ENCODE measurements around the gene PGS1. TPM values are rescaled to one million over a fixed set of nuclear protein-coding genes. Genes with fewer than 3 reads are reported as not detected.

The PGS1 gene
- total RNA-seq, 1 donor from 2014 or later = 52.0 TPM

GRCh38 chr17:78421084-78421533, 42.7 kb downstream of the PGS1 start:
- no peaks in the 10 kb centered on the region for H3K9me3 Mint-ChIP-seq
- no peaks in the 10 kb centered on the region for H3K27me3 Mint-ChIP-seq (ENCODE audit: low read depth)
- no peak overlapping the region for H3K4me3 Mint-ChIP-seq
- H3K27ac Mint-ChIP-seq (ENCODE audit: unreplicated experiment) = no peak overlapping the region
- TF ChIP-seq CTCF (conservative IDR thresholded peaks at IDR 0.05) = no peak
- peaks cover 5% of the 10 kb centered on the region for H3K36me3 Mint-ChIP-seq (ENCODE audit: low read depth)
- H3K4me1 Mint-ChIP-seq = no peaks in the 10 kb centered on the region
- DNase-seq (ENCODE audit: low read depth, low spot score) = no peak

- Mint-ChIP-seq H3K27ac (ENCODE audit: unreplicated experiment) (no peak overlapping the region), H3K4me3 (no peak overlapping the region), H3K9me3 (no peaks in the 10 kb centered on the region), H3K4me1 (no peaks in the 10 kb centered on the region), H3K36me3 (ENCODE audit: low read depth) (peaks cover 5% of the 10 kb centered on the region), H3K27me3 (ENCODE audit: low read depth) (no peaks in the 10 kb centered on the region)
- TF ChIP-seq CTCF (conservative IDR thresholded peaks at IDR 0.05) = peak; percentile 99
- DNase-seq (ENCODE audit: low read depth, low spot score) = peak; percentile 78
These were observed 43.3 kb downstream of the PGS1 start for GRCh38 chr17:78421534-78422266.

DNA sequence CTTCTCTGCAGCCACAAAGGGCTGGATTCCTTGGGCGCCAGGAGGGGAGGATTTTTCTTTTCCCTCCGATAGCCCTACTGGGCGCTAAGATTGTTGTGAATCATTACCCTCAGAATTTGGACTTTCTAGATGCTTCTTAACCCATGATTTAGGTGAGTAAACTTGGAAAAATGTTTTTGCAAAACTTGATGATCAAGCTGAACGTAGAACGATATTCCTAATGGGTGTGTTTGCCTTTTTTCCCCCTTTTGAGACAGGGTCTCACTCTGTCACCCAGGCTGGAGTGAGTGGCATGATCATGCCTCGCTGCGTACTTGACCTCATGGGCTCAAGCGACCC, 43.8 kb downstream of the PGS1 start:
- Mint-ChIP-seq H3K27me3 (ENCODE audit: low read depth) (no peaks in the 10 kb centered on the region), H3K36me3 (ENCODE audit: low read depth) (peaks cover 5% of the 10 kb centered on the region), H3K27ac (ENCODE audit: unreplicated experiment) (no peak overlapping the region), H3K4me3 (no peak overlapping the region), H3K4me1 (no peaks in the 10 kb centered on the region), H3K9me3 (no peaks in the 10 kb centered on the region)
- no peak for TF ChIP-seq CTCF (conservative IDR thresholded peaks at IDR 0.05)
- no peak for DNase-seq (ENCODE audit: low read depth, low spot score)

- TF ChIP-seq CTCF (conservative IDR thresholded peaks at IDR 0.05) = no peak
- Mint-ChIP-seq H3K27me3 (ENCODE audit: low read depth) (no peaks in the 10 kb centered on the region), H3K4me3 (no peak overlapping the region), H3K36me3 (ENCODE audit: low read depth) (peaks cover 5% of the 10 kb centered on the region), H3K4me1 (no peaks in the 10 kb centered on the region), H3K27ac (ENCODE audit: unreplicated experiment) (no peak overlapping the region), H3K9me3 (no peaks in the 10 kb centered on the region)
- no peak for DNase-seq (ENCODE audit: low read depth, low spot score)
These were observed 44.6 kb downstream of the PGS1 start for GRCh38 chr17:78422872-78423588.

DNA sequence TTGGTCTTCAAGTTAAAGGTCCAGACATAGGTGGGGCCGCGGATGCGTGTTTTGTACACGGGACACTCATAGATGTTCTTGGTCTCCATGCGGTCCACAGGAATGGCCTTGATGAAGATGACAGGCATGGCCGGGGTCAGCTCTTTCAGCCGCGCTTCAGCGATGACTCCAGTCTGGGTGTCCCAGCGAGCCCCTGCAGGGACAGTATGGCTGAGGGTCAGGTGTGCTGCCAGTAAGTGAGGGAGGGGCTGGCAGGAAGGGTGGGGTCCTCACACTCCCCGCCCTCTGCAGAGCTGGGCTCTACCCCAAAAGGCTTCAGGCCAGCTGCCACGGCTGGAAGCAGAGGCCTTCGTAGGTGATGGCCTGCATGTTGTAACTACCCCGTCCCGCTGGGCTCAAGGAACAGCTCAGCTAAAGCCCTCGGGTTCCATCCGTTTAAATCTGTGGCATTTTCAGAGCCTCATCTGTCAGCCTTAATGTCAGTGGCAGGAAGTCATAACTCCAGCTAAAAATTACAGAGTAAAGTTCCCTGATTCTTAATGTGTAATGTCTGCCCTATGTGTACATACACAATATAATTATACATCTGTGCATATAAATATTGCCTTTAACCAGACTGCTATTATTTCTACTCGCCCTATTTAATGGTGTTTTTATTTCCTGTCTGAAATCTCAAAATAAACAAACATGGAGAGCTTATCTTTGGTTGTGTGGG, 45.7 kb downstream of the PGS1 start:
- Mint-ChIP-seq H3K36me3 (ENCODE audit: low read depth) (peaks cover 5% of the 10 kb centered on the region), H3K4me1 (peaks cover 9% of the 10 kb centered on the region), H3K4me3 (no peak overlapping the region), H3K27ac (ENCODE audit: unreplicated experiment) (no peak overlapping the region), H3K9me3 (no peaks in the 10 kb centered on the region), H3K27me3 (ENCODE audit: low read depth) (no peaks in the 10 kb centered on the region)
- TF ChIP-seq CTCF (conservative IDR thresholded peaks at IDR 0.05) = no peak
- DNase-seq (ENCODE audit: low read depth, low spot score) = no peak

All from neural crest cell (in vitro differentiated cells).